ENCODE results near the gene SPAG17.

Gene SPAG17

DNA sequence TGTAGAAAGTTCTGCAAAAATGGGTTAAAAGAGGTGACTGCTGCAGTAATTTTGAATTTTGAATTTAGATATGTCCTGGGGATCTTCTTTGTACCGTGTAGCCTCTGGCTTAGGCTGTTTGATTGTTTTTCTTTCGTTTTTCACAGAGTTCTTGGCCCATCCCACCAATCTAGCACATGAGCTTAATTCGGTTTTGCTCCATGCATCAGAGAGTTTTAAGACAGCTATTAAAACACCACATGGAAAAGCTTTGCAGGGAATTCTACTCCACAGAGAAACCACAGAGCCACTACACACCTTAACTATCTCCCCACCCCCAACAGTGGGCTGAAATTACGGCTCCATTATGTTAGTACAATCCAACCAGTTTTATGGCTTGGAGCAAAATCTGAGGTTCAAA, 25.5 kb downstream of the SPAG17 start:
- DNase-seq = no peak

DNA sequence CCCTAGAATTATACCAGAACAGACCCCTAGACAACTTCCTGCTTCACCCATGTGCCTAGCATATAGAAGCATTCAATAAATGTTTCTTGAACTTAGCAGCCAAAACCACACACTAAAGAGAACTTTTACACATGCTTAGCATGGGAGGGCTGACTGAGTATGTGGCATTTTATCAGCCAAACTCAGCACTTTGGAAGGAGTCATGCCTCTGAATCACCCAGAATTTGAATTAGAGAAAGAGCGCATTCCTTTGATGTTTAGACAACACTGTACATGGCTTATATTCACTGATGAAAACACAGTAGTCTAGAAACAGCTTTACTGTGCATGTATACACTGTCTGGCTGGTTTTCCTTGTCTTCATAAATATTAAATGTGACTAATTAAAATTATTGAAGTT, 26.1 kb downstream of the SPAG17 start:
- DNase-seq = no peak

DNA sequence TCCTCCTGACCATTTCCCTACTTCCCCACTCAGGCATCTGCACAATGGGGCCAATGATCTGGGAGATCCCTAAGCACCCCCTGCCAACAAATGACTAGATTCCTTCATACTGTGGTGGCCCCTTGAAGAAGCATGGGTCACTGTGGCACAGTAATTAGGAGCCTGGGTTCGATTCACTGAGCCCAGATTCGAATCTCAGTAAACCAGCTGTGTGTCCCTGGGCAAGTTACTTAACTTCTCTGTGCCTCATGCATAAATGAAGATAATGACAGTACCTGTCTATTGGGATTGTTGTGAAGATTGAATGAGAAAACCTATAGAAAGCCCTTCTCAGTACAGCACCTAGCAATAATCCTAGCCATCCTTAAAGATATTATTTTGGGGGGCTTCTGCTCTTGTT, 27.5 kb downstream of the SPAG17 start:
- DNase-seq = no peak

DNA sequence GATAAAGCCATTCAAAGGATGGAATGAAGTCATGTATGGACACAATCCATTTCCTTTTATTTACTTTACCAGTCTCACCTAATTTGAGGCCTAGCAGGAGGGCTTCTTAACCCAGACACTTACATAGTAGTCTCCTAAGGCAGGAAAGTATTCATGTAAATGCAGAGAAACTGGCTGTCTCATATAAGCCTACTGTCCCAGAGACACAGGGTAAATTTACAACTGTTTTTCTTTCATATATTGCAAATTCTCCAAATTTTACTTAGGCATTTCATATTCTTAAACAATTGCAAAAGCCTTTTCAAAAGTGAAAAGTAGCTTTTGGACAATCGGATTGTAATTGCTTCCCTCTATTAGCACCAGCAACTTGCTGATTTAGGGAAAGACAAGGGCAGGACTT, 29.9 kb downstream of the SPAG17 start:
- DNase-seq = peak; percentile 51

DNA sequence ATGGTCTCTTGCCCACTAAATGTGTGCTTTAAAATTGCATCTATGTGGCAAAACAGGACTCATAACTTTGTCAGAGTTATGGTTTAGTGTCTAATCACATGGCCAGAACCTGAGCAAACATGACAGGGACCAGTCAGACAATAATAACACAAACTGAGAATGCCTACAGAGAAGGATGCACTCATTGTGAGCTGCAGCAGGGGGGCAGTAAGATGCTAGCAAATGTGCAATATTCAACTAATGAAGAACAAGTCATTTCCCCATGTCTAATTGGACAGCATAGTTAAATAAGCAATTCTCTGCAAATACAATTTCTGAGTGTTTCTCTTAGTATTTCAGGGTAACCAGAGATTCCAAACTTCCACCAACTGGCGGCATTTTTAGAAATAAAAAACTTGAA, 30.8 kb downstream of the SPAG17 start:
- peak; percentile 21 for DNase-seq

DNA sequence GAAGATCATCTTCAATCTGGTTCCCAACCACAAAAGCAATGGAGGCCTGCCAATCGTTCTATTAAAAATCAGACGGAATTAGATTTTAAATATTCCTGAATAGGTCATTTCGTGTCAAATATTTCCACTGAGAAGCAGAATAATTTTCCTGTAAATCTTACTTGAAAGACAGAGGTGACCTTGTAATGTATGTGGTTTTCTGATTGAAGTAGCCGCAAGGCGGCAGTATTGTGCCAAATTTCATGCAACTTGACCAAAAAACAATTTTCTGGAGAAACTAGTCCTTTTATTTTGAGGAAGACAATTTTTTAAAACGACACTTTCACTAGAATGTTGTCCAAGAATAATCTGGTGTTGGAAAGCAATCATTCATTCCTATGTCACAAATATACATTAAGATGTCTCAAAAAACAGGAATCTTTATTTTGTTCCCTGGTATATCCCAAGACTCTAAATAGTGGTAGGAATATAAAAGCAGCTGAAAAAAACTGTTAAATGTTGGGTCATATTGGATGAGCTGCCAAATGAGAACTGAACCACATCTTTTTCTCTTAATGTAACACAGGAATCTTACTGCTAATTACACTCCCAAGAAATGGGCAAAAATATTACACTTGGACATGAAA, 33.6 kb downstream of the SPAG17 start:
- peak; percentile 48 for DNase-seq

DNA sequence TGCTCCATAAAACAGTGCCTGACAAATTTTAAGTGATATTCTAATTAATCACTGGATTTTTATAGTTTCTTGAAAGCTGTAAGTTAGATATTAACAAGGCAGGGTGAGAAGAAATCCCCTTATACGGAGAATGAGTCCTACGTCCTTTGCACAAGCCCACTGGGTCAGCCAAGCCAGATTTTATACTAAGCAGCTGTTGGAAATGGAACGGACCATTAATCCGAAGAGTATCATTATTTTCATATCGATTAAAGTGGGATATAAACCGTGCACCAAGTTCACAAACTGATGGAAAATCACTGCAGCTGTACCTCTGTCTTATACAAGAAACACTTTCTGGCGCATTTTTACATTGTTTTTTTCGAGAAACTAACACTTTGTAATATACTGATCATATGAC, 35.2 kb downstream of the SPAG17 start:
- DNase-seq = no peak

DNA sequence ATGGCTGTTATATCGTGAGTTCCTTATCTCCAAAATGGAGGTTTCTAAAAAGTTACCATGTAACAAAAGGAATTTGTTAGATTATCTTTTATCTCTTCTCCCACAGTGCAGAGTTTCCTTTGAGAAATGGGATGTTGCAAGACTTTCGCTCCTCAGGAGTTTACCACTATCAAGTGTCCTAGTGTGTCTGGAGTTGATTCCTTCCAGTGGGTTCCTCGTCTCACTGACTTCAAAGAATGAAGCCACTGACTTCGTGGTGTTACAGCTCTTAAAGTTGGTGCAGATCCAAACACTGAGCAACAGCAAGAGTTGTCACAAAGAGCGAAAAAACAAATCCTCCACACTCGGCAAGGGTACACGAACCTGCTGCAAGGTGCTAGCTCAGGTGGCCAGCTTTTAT, 37.0 kb downstream of the SPAG17 start:
- DNase-seq = no peak

DNA sequence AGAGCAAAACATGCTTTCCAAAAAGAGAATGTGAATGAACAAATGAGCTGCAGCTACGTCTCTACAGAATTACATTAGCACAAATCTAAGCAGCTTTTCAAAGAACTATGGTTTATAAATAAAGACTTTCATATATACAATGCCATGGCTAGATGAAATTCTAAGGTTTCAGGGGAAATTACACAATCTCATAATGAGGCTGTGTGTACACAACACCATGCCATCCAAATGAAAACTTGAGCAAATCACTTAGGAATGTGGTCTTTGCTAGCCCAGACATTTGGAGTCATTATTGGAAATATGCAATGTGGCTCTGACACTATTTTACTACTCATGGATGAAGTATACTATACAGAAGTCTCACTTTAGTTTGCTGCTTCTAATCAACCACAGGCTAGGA, 37.5 kb downstream of the SPAG17 start:
- DNase-seq = no peak

DNA sequence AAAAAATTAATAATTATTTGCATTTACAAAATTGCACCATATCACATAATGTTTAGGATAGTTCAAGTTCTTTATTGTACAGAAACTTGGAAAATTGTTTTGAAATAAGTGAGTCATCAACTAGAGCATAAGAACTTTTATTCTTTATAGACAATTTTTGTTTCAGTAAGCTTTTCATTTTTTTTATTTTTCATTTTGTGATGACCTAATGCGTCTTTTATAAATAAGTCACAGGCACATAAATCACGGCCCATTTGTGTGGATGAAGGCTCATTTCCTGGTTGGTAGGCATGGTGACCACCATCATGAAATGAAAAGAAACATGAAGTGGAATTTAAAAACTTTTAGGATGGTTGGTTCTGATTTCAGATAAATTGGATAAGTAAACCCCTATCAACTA, 39.3 kb downstream of the SPAG17 start:
- DNase-seq = no peak

DNA sequence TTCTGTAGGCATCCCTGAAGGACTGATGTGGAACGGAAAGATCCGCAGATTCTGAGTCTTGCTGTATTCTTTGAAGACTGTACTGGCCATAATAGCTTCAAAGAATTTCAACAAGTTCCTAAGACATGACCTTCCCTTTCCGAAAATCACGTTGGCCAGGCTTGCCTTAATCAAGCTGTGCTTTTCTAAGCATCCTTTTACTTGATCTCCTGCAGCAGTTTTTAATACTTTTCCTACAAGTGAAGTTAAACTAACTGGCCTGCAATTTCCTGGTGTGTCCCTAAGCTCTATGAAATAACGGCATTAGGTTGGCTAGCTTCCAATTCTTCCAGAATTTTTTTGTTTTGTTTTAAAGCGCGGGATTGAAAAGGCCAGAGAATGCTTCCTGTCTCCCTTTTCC, 40.3 kb downstream of the SPAG17 start:
- no peak for DNase-seq

DNA sequence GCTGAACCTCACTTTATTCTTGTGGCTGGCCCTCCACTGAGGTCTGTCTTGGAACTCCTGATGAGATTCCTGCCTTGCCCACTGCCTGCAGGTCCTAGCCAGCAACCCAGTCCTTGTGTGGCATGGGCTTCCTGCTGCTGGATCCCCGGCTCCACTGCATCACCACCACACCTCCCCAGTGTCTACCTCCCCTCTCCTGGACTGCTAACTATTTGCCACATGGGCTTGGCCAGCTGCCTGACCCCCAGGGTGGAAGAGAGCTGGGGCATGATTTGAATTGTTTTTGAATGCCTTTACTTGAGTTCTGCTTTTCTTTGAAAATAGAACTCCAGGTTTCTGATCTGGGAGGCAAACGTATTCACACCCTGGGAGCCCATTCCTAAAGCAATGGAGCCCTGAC, 41.2 kb downstream of the SPAG17 start:
- no peak for DNase-seq

DNA sequence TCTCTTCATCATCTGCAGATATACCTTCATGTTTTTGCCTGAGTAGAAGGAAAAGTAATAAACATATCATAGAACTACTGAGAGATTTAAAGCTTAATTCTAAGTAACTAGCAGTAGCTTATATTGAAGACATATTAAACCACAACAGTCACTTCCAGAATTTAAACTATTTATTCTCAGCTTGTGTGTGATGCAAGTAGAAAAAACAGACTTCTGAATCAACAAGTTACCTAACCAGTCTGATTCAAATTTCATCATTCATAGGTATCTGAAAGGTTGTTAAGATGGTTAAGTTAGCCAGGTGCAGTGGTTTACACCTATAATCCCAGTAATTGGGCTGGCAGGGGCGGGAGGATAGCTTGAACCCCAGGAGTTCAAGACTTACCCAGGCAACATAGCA, 41.9 kb downstream of the SPAG17 start:
- no peak for DNase-seq

DNA sequence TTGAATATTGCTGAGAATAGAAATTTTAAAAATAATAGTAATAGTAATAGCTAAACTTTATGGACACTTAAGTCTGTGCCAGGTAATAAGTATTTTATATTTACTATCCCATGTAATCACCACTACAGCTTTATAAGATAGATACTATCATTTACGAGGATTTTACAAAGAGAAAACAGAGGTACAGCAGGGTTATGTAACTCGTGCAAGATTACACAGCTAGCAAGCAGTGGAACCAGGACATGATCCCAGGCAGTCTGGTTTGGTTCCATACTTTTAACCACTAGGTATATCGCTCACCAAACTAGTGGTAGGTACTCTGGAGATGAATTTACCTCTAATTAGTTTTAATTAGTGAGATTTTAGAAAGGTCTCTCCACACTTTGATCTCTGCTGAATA, 42.5 kb downstream of the SPAG17 start:
- DNase-seq = no peak

DNA sequence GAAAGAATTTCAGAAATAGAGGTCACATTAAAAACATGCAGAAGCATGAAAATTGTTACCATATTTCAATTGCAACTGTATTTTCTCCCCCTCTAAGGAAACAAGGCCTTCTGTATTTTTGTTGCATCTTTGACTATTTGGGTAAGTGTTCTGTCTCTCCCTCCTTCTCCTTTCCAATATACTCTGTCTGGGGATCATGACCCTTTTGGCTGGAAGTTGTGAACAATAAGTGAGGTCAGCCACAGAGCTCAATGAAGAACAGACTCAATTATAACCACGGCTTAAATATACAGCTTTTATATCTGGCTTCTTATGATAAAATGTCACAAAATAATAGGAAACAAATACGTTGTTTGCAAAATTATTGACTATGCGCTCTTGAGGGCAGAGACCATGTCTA, 47.1 kb downstream of the SPAG17 start:
- no peak for DNase-seq

DNA sequence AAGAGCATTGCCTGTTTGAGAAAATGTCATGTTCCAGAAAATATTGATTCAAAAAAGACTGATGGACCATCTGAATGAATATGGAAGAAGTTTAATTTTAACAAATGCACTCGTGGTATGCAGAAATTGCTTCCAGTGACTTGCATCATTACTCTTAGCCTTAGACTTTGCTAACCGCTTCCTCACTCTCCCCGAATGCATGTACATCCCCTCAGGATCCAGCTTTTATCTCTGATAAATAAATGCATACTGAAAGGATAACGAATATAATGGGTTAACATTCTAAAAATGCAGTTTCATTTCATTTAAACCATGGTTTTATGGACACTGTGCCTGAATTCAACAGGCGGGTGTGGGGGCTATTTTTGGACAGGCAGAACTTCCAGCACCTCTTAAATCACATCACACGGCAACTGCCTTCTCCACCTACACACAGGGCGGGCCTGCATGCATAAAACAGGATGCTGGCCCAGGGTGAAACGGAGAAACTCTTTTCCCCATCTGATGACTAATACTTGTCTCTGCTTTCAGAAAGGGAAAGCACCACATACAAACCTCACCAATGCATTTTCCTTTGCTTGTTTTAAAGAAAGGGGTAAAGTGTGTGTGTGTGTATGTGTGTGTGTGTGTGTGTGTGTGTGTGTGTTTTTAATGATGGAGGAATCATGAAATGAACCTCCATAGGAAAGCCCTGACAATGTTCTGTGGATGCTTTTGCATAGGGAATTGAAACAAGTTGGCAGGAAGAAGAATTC, 48.7 kb downstream of the SPAG17 start:
- DNase-seq = no peak

DNA sequence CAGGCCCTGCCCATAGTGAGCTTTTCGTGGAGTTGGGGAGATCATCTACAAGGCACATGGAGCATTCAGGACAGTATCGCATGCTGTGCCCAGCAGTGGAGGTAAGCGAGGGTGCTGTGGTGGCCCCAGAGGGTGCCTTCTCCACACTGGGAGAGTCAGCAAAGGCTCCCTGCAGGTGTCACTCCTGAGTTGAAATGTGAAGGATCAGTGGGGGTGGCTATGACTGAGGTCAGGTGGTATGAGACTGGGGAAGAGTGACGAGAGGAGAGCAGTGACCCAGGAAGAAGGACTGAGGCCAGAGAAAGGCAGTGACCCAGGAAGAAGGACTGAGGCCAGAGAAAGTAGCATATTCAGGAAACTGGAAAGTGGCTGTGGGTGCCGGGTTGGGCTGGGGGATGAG, 53.0 kb downstream of the SPAG17 start:
- DNase-seq = no peak

DNA sequence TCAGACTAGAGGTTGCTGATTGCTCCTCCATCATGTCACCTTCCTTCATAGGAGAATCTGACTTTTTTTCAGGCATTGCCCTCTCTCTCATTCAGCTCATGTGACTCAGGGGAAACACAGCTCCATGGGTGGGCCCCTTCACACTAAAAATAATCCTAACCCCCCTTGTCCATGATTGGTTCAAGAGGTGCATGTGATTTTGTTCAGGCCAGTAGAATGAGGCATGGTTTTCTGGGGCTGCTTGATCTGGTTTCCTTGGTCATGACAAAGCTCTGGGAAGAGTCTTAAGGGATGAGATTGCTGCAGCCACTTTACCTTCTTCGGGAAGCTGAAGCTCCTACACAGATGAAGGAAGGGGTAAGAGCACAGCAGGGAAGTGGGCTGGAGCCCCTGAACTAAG, 56.3 kb downstream of the SPAG17 start:
- DNase-seq = no peak

DNA sequence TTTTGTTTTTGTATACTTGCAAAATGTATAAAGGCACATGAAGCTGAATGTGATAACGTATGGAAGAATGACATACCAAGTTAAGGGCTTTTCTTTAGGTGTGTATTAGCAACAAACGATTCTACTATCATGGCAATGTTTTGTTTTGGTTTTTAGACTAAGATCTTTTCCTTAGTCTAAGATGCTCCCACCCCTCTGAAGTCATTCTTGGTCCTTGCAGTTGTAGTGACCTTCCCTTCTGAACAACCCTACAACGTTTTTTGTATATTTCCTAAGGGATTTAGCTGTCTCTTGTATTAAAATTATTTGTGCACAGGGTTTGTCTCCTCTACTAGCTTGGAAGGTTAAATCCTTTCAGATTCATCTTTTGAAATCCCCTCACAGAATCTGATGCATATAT, 61.0 kb downstream of the SPAG17 start:
- no peak for DNase-seq

DNA sequence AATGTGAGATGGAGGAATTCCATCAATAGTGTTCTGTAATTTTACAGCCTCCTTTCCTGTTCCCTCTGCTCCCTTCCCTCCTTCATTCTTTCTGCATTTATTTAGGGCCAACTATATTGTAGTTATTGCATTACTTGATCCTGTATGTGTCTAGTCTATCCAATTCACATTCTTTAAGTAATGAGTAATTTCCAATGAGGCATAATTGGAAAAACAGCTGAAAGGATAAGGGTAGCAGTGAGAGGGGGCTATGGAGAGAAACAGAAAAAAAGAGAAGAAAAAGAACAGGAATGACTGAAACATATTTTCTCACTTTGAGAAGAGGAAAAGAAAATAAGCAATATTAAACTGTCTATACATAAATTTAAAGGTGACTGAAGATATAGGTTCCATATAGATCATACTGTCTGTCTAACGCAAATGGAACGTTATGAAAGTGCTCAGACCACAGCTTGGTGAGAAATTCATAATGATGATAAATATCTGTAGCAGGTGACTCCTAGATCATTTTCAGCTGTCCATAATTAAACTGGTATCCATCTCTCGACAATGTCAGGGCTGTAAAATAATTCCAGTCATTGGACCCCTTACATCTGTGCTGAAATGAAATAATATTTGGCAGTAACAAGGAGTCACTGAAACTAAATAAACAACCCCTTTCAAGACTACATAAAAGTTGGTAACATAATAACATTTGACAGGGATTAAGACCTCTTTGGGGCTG, 61.8 kb downstream of the SPAG17 start:
- no peak for DNase-seq

DNA sequence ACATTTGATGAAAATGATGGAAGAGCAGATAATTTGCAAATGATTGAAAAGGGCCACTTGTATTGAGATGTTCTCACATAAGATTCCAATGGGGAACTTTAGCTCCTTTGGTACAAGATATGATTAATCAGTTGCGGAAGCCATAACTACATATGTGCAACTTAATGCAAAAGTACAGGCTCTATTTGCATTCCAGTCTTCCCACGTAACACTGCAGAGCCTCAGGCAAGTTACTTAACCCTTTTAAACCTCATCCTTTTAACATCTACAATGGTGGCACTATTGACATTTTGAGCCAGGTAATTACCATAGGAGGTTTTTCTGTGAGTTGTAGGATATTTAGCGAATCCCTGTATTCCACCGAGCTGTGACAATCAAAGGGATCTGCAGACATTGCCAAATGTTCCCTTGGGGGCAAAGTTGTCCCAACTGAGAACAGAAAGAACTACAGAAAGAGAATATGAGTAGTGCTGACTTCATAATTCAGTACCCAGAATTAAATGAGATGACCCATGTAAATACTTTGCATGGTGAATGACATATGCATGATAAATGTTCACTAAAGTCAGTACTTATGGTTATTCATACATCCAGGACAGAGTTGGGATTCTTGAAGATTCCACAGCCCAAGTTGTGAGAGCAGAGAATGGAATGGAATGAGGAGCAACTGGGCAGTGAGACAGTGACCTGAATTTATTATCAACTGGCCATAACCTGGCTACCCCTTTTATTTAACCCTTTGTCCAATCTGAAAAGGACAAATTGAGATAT, 62.6 kb downstream of the SPAG17 start:
- no peak for DNase-seq

DNA sequence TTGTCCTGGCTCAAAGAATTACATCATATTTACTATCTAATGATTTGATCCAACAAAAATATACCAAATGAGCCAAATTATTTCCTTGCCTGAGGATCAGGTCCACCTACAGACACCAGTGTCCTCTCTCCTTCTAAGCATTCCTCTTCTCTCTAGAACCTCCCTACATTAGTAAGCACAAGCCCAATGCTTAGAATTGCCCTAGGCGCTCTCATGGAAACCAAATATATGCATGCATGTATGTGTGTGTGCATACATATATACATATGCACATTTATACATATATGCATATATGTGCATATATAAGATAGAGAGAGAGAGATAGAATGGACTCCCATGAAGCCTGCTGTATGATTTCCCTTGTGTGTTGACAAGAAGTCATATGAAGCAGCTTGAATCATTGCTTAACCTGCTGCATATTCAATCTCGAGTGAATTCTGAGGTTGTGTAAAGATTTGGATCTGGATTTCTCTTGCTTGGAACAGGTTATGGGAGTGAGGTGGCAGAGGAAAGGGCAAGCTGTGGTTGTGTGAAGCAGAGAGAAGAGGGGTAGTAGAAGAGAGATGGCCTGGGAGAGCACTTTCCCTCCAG, 66.1 kb downstream of the SPAG17 start:
- DNase-seq = no peak

DNA sequence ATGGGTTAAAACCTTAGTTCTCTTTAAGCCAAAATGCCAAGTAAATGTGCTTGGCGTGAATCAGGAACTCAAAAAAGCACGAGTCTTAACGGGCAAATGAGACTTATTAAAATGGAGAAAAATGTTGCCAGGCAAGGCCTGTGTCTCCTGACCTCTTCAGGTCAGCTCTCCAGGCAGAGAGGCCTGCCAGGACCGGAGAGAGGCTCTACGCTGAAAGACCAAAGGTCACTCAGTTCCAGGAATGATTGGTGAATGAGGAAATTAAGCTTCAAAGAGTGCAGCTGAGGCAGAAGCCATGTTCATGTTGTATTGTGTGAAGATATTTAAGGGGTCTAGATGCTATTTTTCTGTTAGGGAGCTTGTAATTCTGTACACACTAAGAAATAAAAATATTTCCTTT, 66.6 kb downstream of the SPAG17 start:
- no peak for DNase-seq

All from NCI-H345 (cell line).